Endothelial cell of umbilical vein (primary cell): ENCODE data around the gene OSBPL10.
A peak's percentile ranks its signal among the peaks of the same experiment; 100 is the strongest.

Experiments used
- CTCF ChIP-seq, 2 donors: IDR thresholded peaks; 1 replicate in 1 of 2; 2 replicates in 1 of 2; pipeline ENCODE4 v1.5.1; 2011; ENCODE audit warnings: low read length in 2 of 2, mild to moderate bottlenecking in 2 of 2, moderate library complexity in 2 of 2, control low read depth in 1 of 2, inconsistent platforms in 1 of 2, low read depth in 1 of 2; ENCODE audit not compliant: insufficient read depth in 1 of 2; ENCODE audit errors: extremely low read depth in 1 of 2
- EZH2 ChIP-seq: IDR thresholded peaks from 2 replicates; pipeline ENCODE4 v1.6.1; 2012; ENCODE audit warnings: borderline replicate concordance, low read depth, mild to moderate bottlenecking, moderate library complexity, low read length, inconsistent platforms; ENCODE audit not compliant: severe bottlenecking
- GATA2 ChIP-seq: IDR thresholded peaks from 2 replicates; pipeline ENCODE4 v1.7.0; 2011; ENCODE audit warnings: low read depth, mild to moderate bottlenecking, moderate library complexity, mixed read lengths, low read length; ENCODE audit not compliant: insufficient read length, insufficient read depth
- JUN ChIP-seq: IDR thresholded peaks from 2 replicates; pipeline ENCODE4 v1.6.1; 2011; ENCODE audit warnings: borderline replicate concordance, low read depth; ENCODE audit not compliant: insufficient read length, insufficient read depth
- MAX ChIP-seq: IDR thresholded peaks from 2 replicates; pipeline ENCODE4 v1.6.1; 2011; ENCODE audit not compliant: insufficient read depth, insufficient read length
- MYC ChIP-seq: IDR thresholded peaks from one replicate; pipeline ENCODE4 v1.6.1; 2011; ENCODE audit warnings: mild to moderate bottlenecking, low read depth, low read length
- POLR2A ChIP-seq: IDR thresholded peaks from 2 replicates; pipeline ENCODE4 v1.6.1; 2012; ENCODE audit warnings: low read depth, mild to moderate bottlenecking, control low read depth, low read length
- POLR2AphosphoS5 ChIP-seq: IDR thresholded peaks from 2 replicates; pipeline ENCODE4 v1.6.1; 2012; ENCODE audit warnings: low read depth, mild to moderate bottlenecking, control low read depth, low read length, moderate library complexity; ENCODE audit not compliant: insufficient read depth

- TF ChIP-seq CTCF (IDR thresholded peaks at IDR 0.05; ENCODE audit: extremely low read depth in 1 of 2, insufficient read depth in 1 of 2, low read depth in 1 of 2, low read length in 2 of 2) (no peak), POLR2A (peak; percentile 12), MAX (peak; percentile 19), EZH2 (no peak), GATA2 (peak; percentile 26), POLR2AphosphoS5 (peak; percentile 93), MYC (no peak), JUN (peak; percentile 42)
These were observed at the start of gene OSBPL10, which contains the start of gene ZNF860 for GRCh38 chr3:31981206-31982181.
